NCI-H2227 (cell line): ENCODE results near the gene FANCI.
"Not testable (repeated sequence)": the region's sequence is repeated elsewhere in the genome, so short reads cannot be mapped to it uniquely, and the experiment has no call there.

Source experiments
- DNase-seq: peaks from one replicate; lab custom pipeline; 2025; ENCODE audit not compliant: unreplicated experiment; lab: John Stamatoyannopoulos, UW

The FANCI gene

GRCh38 chr15:89221543-89221942 lies 22.2 kb upstream of the FANCI start, which contains the start of gene RLBP1:
Gene RLBP1, minus strand, starts transcription at chr15:89221579. Its CDS starts 2,604 bp downstream, at chr15:89218975.
- DNase-seq: no peak

GRCh38 chr15:89225588-89225987 lies 18.2 kb upstream of the FANCI start:
- no peak for DNase-seq

GRCh38 chr15:89226359-89227221 lies 17.2 kb upstream of the FANCI start:
- DNase-seq: no peak

GRCh38 chr15:89227425-89227824 lies 16.4 kb upstream of the FANCI start:
- no peak for DNase-seq

- DNase-seq: no peak
Observed at GRCh38 chr15:89230277-89230676, 13.5 kb upstream of the FANCI start.

GRCh38 chr15:89231832-89232231 lies 11.9 kb upstream of the FANCI start:
- DNase-seq: no peak

- not testable (repeated sequence) for DNase-seq
Observed at GRCh38 chr15:89239883-89240810, 3.6 kb upstream of the FANCI start.

- DNase-seq: no peak
Observed at GRCh38 chr15:89243046-89243690, 611 bp upstream of the FANCI start.

GRCh38 chr15:89244574-89244903 lies 760 bp downstream of the FANCI start:
- DNase-seq: peak; percentile 21

- no peak for DNase-seq
Observed at GRCh38 chr15:89247446-89247845, 3.7 kb downstream of the FANCI start.

- no peak for DNase-seq
Observed at GRCh38 chr15:89248584-89248983, 4.8 kb downstream of the FANCI start.

- not testable (repeated sequence) for DNase-seq
Observed at GRCh38 chr15:89250142-89250541, 6.4 kb downstream of the FANCI start.

- not testable (repeated sequence) for DNase-seq
Observed at GRCh38 chr15:89277281-89277680, 33.5 kb downstream of the FANCI start.

GRCh38 chr15:89278307-89278706 lies 34.5 kb downstream of the FANCI start:
- no peak for DNase-seq

GRCh38 chr15:89282631-89283030 lies 38.9 kb downstream of the FANCI start:
- DNase-seq: no peak

GRCh38 chr15:89283201-89283600 lies 39.4 kb downstream of the FANCI start:
- no peak for DNase-seq

- DNase-seq: no peak
Observed at GRCh38 chr15:89291934-89292438, 48.2 kb downstream of the FANCI start.

GRCh38 chr15:89293012-89293411 lies 49.2 kb downstream of the FANCI start:
- DNase-seq: no peak

- DNase-seq: no peak
Observed at GRCh38 chr15:89299896-89300295, 56.1 kb downstream of the FANCI start.

- DNase-seq: no peak
Observed at GRCh38 chr15:89301304-89302089, 57.7 kb downstream of the FANCI start.
